ENCODE data around the gene PIGR.

The PIGR gene

DNA sequence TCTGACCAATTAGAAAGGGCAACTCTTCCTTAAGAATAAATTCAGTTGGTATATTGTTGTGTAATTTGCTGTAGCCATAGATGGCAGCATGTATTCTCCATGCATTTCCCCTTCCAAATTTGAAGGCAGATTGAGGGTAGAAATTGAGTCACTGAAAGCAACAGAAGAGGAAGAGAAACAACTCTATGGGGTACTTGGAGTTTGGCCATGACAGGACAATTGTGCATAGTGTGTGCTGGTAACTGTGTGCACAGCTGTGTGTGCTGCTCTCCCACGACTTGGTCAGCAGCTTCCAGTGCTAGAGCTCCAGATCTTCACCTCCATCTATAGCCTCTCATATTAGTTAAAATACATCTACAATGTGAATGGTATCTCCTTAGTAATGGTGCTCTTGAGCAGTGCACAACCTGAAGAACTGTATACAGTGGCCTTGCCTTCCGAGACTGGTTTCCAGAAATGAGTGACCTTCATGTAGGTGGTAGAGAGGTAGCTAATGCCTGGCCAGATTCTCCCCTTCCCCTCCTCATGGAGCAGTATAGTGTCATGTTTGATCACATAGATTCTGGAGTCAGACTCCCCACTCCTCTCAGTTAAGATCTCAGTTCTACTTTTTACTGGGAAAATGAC is 24.9 kb upstream of the PIGR start:
- no peak for DNase-seq (ENCODE audit: low read depth in 2 of 2)
- TF ChIP-seq, protein P1, sequence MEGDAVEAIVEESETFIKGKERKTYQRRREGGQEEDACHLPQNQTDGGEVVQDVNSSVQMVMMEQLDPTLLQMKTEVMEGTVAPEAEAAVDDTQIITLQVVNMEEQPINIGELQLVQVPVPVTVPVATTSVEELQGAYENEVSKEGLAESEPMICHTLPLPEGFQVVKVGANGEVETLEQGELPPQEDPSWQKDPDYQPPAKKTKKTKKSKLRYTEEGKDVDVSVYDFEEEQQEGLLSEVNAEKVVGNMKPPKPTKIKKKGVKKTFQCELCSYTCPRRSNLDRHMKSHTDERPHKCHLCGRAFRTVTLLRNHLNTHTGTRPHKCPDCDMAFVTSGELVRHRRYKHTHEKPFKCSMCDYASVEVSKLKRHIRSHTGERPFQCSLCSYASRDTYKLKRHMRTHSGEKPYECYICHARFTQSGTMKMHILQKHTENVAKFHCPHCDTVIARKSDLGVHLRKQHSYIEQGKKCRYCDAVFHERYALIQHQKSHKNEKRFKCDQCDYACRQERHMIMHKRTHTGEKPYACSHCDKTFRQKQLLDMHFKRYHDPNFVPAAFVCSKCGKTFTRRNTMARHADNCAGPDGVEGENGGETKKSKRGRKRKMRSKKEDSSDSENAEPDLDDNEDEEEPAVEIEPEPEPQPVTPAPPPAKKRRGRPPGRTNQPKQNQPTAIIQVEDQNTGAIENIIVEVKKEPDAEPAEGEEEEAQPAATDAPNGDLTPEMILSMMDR (IDR thresholded peaks at IDR 0.05; ENCODE audit: low read depth, low read length), result no peak
- H3K4me3 ChIP-seq (replicated peaks in 1 of 2; ENCODE audit: low read depth in 2 of 2, low read length in 2 of 2), result no peak overlapping the region

DNA sequence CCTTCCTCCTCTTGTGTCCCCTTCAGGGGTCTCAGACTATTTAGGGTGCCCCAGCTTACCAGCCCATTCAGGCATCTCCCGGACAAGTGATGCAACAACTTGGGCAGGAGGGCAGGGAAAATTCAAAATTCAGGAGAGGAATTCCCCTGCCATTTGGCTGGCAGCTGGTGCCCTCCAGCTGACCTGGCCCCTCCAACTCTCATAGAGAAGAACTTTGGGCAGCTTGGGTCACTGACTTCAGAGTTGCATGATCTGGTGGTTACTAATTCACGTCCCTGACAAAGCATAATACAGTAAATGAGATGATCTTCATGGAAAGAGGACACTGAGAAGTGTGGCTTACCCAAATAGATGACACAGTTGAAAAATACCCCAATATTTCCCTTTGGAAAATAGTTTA is 24.2 kb upstream of the PIGR start, which contains the start of gene FCAMR:
Gene FCAMR, minus strand, starts transcription at position 15 of the 400 bp plus-strand sequence. CDS start 335 bp downstream, outside the sequence.
- no peak within 1 kb of the TSS for H3K4me3 ChIP-seq (replicated peaks in 1 of 2; ENCODE audit: low read depth in 2 of 2, low read length in 2 of 2)
- DNase-seq (ENCODE audit: low read depth in 2 of 2), result no peak
- TF ChIP-seq, protein P1 (IDR thresholded peaks at IDR 0.05; ENCODE audit: low read depth, low read length), result no peak

DNA sequence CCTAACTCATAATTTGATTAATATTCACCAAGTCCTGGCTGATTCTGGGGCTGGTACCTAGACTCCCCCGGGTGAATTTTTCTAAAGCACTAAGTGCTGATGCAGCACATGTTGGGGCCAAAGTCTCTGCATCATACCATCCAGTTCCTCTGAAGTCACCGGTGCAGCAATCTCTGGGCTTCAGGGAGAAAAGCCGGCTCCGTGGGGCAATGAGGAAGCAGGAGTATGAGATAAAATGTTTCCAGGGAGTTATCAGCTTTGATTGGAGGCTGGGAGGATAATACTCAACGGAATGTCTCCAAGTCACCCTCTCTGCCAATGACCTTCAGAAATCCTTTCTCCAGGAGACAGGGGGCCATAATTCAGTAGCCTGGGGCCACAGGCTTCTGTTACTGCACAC is 22.8 kb upstream of the PIGR start:
- H3K4me3 ChIP-seq (replicated peaks in 1 of 2; ENCODE audit: low read depth in 2 of 2, low read length in 2 of 2), result no peak overlapping the region
- DNase-seq (ENCODE audit: low read depth in 2 of 2), result no peak
- TF ChIP-seq, protein P1 (IDR thresholded peaks at IDR 0.05; ENCODE audit: low read depth, low read length), result no peak

DNA sequence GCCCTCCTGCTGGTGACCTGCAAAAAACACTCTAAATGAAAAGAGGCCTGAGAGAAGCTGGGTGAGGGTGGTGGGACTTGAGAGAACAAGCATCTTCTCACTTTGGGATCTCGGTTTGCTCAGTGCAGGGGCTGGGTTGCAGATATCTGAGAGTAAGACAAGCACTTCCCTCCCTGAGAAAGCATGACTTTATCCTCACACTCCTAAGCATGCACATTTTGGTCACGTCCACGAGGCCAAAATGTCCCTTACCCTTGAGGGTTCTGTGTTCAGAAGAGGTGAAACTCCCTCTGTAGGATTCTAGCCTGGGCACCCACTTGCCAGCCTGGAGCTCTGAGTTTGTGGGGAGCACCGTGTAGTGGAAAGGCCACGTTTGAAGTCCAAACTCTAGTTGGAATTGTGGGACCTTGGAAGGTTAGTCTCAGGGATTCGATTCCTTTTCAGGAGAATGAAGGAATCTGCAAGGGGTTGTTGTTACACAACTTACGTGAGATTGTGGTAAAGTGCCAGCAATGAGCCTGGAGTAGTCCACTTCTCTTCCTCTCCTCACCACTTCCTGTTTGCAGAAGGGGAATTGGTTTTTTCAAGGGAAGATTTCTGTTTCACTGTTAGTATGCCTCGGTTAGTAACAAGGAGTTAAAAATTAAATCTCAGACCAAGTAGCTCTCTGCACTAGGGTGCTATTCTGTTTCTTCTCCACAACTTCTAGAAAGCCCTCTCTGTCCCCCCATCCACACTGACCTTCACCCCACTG is 21.0 kb upstream of the PIGR start:
- TF ChIP-seq, protein P1 (IDR thresholded peaks at IDR 0.05; ENCODE audit: low read depth, low read length), result no peak
- H3K4me3 ChIP-seq (replicated peaks in 1 of 2; ENCODE audit: low read depth in 2 of 2, low read length in 2 of 2), result no peak overlapping the region
- peak; percentile 35 to 55 for DNase-seq (ENCODE audit: low read depth in 2 of 2)

DNA sequence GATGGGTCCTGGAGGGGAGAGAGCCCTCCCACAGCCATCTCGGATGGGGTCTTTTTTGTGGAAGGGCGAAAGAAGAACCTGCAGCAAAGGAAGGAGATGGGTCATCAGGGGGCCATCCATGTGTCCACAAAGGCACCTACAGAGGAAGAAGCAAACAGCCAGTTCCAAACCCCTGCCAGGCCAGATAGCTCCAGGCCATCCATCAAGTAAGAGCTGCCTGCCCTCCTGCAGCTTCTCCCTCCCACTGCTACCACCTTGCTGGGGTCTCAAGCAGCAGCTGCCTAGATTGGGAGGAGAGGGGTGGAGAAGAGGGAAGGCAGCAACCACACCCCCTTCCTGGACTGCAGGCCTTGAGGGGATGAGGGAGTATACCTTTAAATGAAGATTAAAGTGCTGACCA is 19.5 kb upstream of the PIGR start:
- no peak for DNase-seq (ENCODE audit: low read depth in 2 of 2)
- H3K4me3 ChIP-seq (replicated peaks in 1 of 2; ENCODE audit: low read depth in 2 of 2, low read length in 2 of 2), result no peak overlapping the region
- TF ChIP-seq, protein P1 (IDR thresholded peaks at IDR 0.05; ENCODE audit: low read depth, low read length), result no peak

DNA sequence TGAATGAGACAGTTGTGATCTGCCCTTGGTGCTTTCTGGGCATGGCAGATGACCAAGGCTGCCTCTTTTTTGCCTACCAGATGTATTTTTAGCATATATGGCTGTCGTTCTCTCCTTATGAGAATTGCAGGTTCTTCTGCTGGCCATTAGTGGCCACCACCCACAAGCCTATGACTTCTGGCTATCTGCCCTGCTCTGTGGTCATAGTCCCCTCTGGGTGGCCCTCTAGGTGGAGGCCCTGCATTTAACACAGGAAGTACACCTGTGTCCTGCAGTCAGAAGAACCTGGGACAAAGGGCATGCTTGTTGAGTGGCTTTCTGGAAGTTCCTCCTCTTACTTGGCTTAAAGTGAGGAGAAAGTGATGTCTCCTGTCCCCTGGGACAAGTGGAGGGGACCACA is 17.5 kb upstream of the PIGR start:
- no peak for DNase-seq (ENCODE audit: low read depth in 2 of 2)
- no peak overlapping the region for H3K4me3 ChIP-seq (replicated peaks in 1 of 2; ENCODE audit: low read depth in 2 of 2, low read length in 2 of 2)
- TF ChIP-seq, protein P1 (IDR thresholded peaks at IDR 0.05; ENCODE audit: low read depth, low read length), result no peak

All from cardiac fibroblast (primary cell).